ENCODE data around the gene APOL2. TPM values are rescaled to one million over a fixed set of nuclear protein-coding genes. Genes with fewer than 3 reads are reported as not detected.
A peak's percentile ranks its signal among the peaks of the same experiment; 100 is the strongest.
"Not testable (repeated sequence)": the region's sequence is repeated elsewhere in the genome, so short reads cannot be mapped to it uniquely, and the experiment has no call there.

Gene APOL2
- total RNA-seq, 1 donor = 26.7 TPM

- peak overlapping the region; percentile 80 for H3K4me3 ChIP-seq (ENCODE audit: low read length)
Observed at GRCh38 chr22:36253523-36254490, 14.5 kb upstream of the APOL2 start.

GRCh38 chr22:36252754-36253522 is 13.6 kb upstream of the APOL2 start, which contains the start of gene APOL1:
APOL1 (plus strand) TSS chr22:36253133; CDS start chr22:36254956, 1,823 bp downstream.
- Histone ChIP-seq H3K27me3 (ENCODE audit: insufficient read depth, low read length) (no peaks in the 10 kb centered on the region), H3K9me3 (ENCODE audit: low read depth, low read length) (no peaks in the 10 kb centered on the region), H3K4me1 (ENCODE audit: insufficient read depth, low read length) (peaks cover 30% of the 10 kb centered on the region), H3K4me3 (ENCODE audit: low read length) (peak within 1 kb of the TSS; percentile 80)

More at GRCh38 chr22:36253523-36254490, 14.5 kb upstream of the APOL2 start:
- H3K4me1 ChIP-seq (ENCODE audit: insufficient read depth, low read length) = peaks cover 37% of the 10 kb centered on the region
- no peaks in the 10 kb centered on the region for H3K27me3 ChIP-seq (ENCODE audit: insufficient read depth, low read length)
- H3K9me3 ChIP-seq (ENCODE audit: low read depth, low read length) = no peaks in the 10 kb centered on the region

GRCh38 chr22:36251979-36252608 is 12.8 kb upstream of the APOL2 start:
- H3K9me3 ChIP-seq (ENCODE audit: low read depth, low read length); H3K4me3 ChIP-seq (ENCODE audit: low read length); H3K27me3 ChIP-seq (ENCODE audit: insufficient read depth, low read length): not testable (repeated sequence)
- H3K4me1 ChIP-seq (ENCODE audit: insufficient read depth, low read length) = peaks cover 30% of the 10 kb centered on the region

- peaks cover 30% of the 10 kb centered on the region for H3K4me1 ChIP-seq (ENCODE audit: insufficient read depth, low read length)
- H3K9me3 ChIP-seq (ENCODE audit: low read depth, low read length); H3K27me3 ChIP-seq (ENCODE audit: insufficient read depth, low read length); H3K4me3 ChIP-seq (ENCODE audit: low read length): not testable (repeated sequence)
Observed at GRCh38 chr22:36250292-36250960, 11.1 kb upstream of the APOL2 start.

- no peaks in the 10 kb centered on the region for H3K27me3 ChIP-seq (ENCODE audit: insufficient read depth, low read length)
- no peaks in the 10 kb centered on the region for H3K9me3 ChIP-seq (ENCODE audit: low read depth, low read length)
- H3K4me1 ChIP-seq (ENCODE audit: insufficient read depth, low read length) = peaks cover 18% of the 10 kb centered on the region
- no peak overlapping the region for H3K4me3 ChIP-seq (ENCODE audit: low read length)
Observed at GRCh38 chr22:36249160-36249559, 9.8 kb upstream of the APOL2 start.

GRCh38 chr22:36247955-36248354 is 8.6 kb upstream of the APOL2 start:
- no peak overlapping the region for H3K4me3 ChIP-seq (ENCODE audit: low read length)
- H3K9me3 ChIP-seq (ENCODE audit: low read depth, low read length) = no peaks in the 10 kb centered on the region
- H3K27me3 ChIP-seq (ENCODE audit: insufficient read depth, low read length) = no peaks in the 10 kb centered on the region
- peaks cover 6% of the 10 kb centered on the region for H3K4me1 ChIP-seq (ENCODE audit: insufficient read depth, low read length)

- Histone ChIP-seq H3K4me1 (ENCODE audit: insufficient read depth, low read length) (no peaks in the 10 kb centered on the region), H3K9me3 (ENCODE audit: low read depth, low read length) (no peaks in the 10 kb centered on the region), H3K4me3 (ENCODE audit: low read length) (no peak overlapping the region), H3K27me3 (ENCODE audit: insufficient read depth, low read length) (no peaks in the 10 kb centered on the region)
Observed at GRCh38 chr22:36246718-36247117, 7.4 kb upstream of the APOL2 start.

GRCh38 chr22:36245805-36246356 is 6.6 kb upstream of the APOL2 start:
- Histone ChIP-seq H3K9me3 (ENCODE audit: low read depth, low read length) (no peaks in the 10 kb centered on the region), H3K4me1 (ENCODE audit: insufficient read depth, low read length) (no peaks in the 10 kb centered on the region), H3K27me3 (ENCODE audit: insufficient read depth, low read length) (no peaks in the 10 kb centered on the region), H3K4me3 (ENCODE audit: low read length) (no peak overlapping the region)

GRCh38 chr22:36244522-36245391 is 5.4 kb upstream of the APOL2 start:
- H3K4me3 ChIP-seq (ENCODE audit: low read length) = no peak overlapping the region
- no peaks in the 10 kb centered on the region for H3K9me3 ChIP-seq (ENCODE audit: low read depth, low read length)
- H3K4me1 ChIP-seq (ENCODE audit: insufficient read depth, low read length) = peaks cover 4% of the 10 kb centered on the region

GRCh38 chr22:36243986-36244385 is 4.7 kb upstream of the APOL2 start:
- Histone ChIP-seq H3K9me3 (ENCODE audit: low read depth, low read length) (no peaks in the 10 kb centered on the region), H3K4me3 (ENCODE audit: low read length) (no peak overlapping the region), H3K27me3 (ENCODE audit: insufficient read depth, low read length) (no peaks in the 10 kb centered on the region), H3K4me1 (ENCODE audit: insufficient read depth, low read length) (peaks cover 7% of the 10 kb centered on the region)

More at GRCh38 chr22:36244522-36245391, 5.4 kb upstream of the APOL2 start:
- H3K27me3 ChIP-seq (ENCODE audit: insufficient read depth, low read length) = no peaks in the 10 kb centered on the region

- Histone ChIP-seq H3K27me3 (ENCODE audit: insufficient read depth, low read length) (no peaks in the 10 kb centered on the region), H3K9me3 (ENCODE audit: low read depth, low read length) (no peaks in the 10 kb centered on the region), H3K4me3 (ENCODE audit: low read length) (peak overlapping the region; percentile 61), H3K4me1 (ENCODE audit: insufficient read depth, low read length) (peaks cover 40% of the 10 kb centered on the region)
Observed at GRCh38 chr22:36239150-36239400, 252 bp downstream of the APOL2 start.

- Histone ChIP-seq H3K27me3 (ENCODE audit: insufficient read depth, low read length) (no peaks in the 10 kb centered on the region), H3K9me3 (ENCODE audit: low read depth, low read length) (no peaks in the 10 kb centered on the region), H3K4me1 (ENCODE audit: insufficient read depth, low read length) (peaks cover 40% of the 10 kb centered on the region), H3K4me3 (ENCODE audit: low read length) (peak overlapping the region; percentile 61)
Observed at GRCh38 chr22:36238373-36239149, 766 bp downstream of the APOL2 start.
